HCT116 (cell line): ENCODE results near the gene SERTAD4. TPM values are rescaled to one million over a fixed set of nuclear protein-coding genes. Genes with fewer than 3 reads are reported as not detected.

Experiments used
- ATAC-seq: fragments of 200-7000 bp; cut with Tn5 transposase; 2 replicates; pipeline ENCODE4 v1.9.1; 2020; ENCODE audit warnings: mild to moderate bottlenecking, moderate library complexity
- BruUV-seq: library from RNA; stranded (reverse); fragments of 400-500 nt; replicated peaks from 2 replicates; lab custom pipeline; 2021; lab: Mats Ljungman, UMichigan
- CTCF ChIA-PET: fragments of 300-600 bp; sonication (Branson Sonifier 250); formaldehyde crosslinking; loops from one replicate; lab custom pipeline; 2021; ENCODE audit warnings: antibody characterized with exemption; lab: Charles Lee
- POLR2A ChIA-PET: fragments of 300-600, 350-600 bp; sonication (Branson Sonifier 250); formaldehyde crosslinking; loops from one replicate; lab custom pipeline; 2021; ENCODE audit warnings: antibody characterized with exemption; lab: Charles Lee
- RAD21 ChIA-PET, 2 experiments: fragments of 300-600 bp; sonication (Branson Sonifier 250); formaldehyde crosslinking; loops; one replicate each; lab custom pipeline; 2023; ENCODE audit warnings: low total read pairs in 2 of 2; ENCODE audit not compliant: uncharacterized antibody in 2 of 2, unreplicated experiment in 2 of 2, low non-redundant PET in 1 of 2; lab: Charles Lee
- DNase-seq: peaks from one replicate; pipeline ENCODE4 v3.0.0-alpha.2; 2010; ENCODE audit warnings: low read depth, low spot score
- H2AFZ ChIP-seq: fragments of 200-600 bp; shearing (Covaris generic), sonication (generic); 2 replicates; pipeline ENCODE4 v1.6.1; 2017; ENCODE audit warnings: low read depth, mixed run types, mixed read lengths, antibody characterized with exemption, low read length; ENCODE audit not compliant: poor library complexity, severe bottlenecking
- H3K27ac ChIP-seq: 2 replicates; pipeline ENCODE4 v1.5.1; 2012; ENCODE audit warnings: low read depth, low read length
- H3K27me3 ChIP-seq: fragments of 200-600 bp; sonication (generic); 2 replicates; pipeline ENCODE4 v1.6.1; 2016; ENCODE audit warnings: mixed run types, low read length, mixed read lengths; ENCODE audit not compliant: insufficient read depth
- H3K36me3 ChIP-seq, 2 experiments: fragments of 200-500 bp in 1 of 2; fragments of 200-600 bp in 1 of 2; sonication (Bioruptor generic) in 1 of 2; sonication (generic) in 1 of 2; 2 replicates each; pipeline versions ENCODE4 v1.5.1 to v1.6.1; 2014 to 2016; ENCODE audit warnings: low read length in 2 of 2, inconsistent platforms in 1 of 2, mixed read lengths in 1 of 2, mixed run types in 1 of 2; ENCODE audit not compliant: insufficient read depth in 2 of 2, control insufficient read depth in 1 of 2
- H3K4me1 ChIP-seq, 2 experiments: fragments of 200-600 bp in 1 of 2; sonication (generic) in 1 of 2; 2 replicates each; pipeline versions ENCODE4 v1.5.1 to v1.6.1; 2012 to 2017; ENCODE audit warnings: low read length in 2 of 2, inconsistent platforms in 1 of 2, mild to moderate bottlenecking in 1 of 2, mixed read lengths in 1 of 2, mixed run types in 1 of 2, moderate library complexity in 1 of 2; ENCODE audit not compliant: insufficient read depth in 2 of 2, control insufficient read depth in 1 of 2
- H3K4me2 ChIP-seq: fragments of 200-600 bp; sonication (generic); 2 replicates; pipeline ENCODE4 v1.6.1; 2017; ENCODE audit warnings: mixed run types, low read length, mixed read lengths
- H3K4me3 ChIP-seq, 2 experiments: fragments of 200-600 bp in 1 of 2; sonication (generic) in 1 of 2; replicated peaks in 1 of 2; 2 replicates each; pipeline ENCODE4 v1.5.1; 2011 to 2016; ENCODE audit warnings: low read length in 2 of 2, control low read depth in 1 of 2, low read depth in 1 of 2, mild to moderate bottlenecking in 1 of 2, mixed read lengths in 1 of 2, mixed run types in 1 of 2
- H3K79me2 ChIP-seq: fragments of 200-600 bp; sonication (generic); 2 replicates; pipeline ENCODE4 v1.6.1; 2017; ENCODE audit warnings: mild to moderate bottlenecking, mixed run types, low read length, moderate library complexity, mixed read lengths; ENCODE audit not compliant: insufficient read depth
- H3K9ac ChIP-seq: fragments of 200-600 bp; sonication (generic); 2 replicates; pipeline ENCODE4 v1.6.1; 2016; ENCODE audit warnings: low read length, mixed read lengths
- H3K9me2 ChIP-seq: fragments of 200-600 bp; sonication (generic), shearing (Covaris generic); 2 replicates; pipeline ENCODE4 v1.6.1; 2017; ENCODE audit warnings: mixed run types, mild to moderate bottlenecking, moderate library complexity; ENCODE audit not compliant: insufficient read depth
- H3K9me3 ChIP-seq, 2 experiments: fragments of 200-500 bp in 1 of 2; fragments of 200-600 bp in 1 of 2; sonication (Bioruptor generic) in 1 of 2; sonication (generic) in 1 of 2; 2 replicates each; pipeline ENCODE4 v1.6.1; 2014 to 2017; ENCODE audit warnings: low read length in 2 of 2, mixed read lengths in 2 of 2, inconsistent platforms in 1 of 2, low read depth in 1 of 2, mild to moderate bottlenecking in 1 of 2, mixed run types in 1 of 2, moderate library complexity in 1 of 2; ENCODE audit not compliant: control insufficient read depth in 1 of 2, insufficient read depth in 1 of 2
- H4K20me1 ChIP-seq: fragments of 200-600 bp; sonication (generic), shearing (Covaris generic); 2 replicates; pipeline ENCODE4 v1.6.1; 2017; ENCODE audit warnings: mixed run types, mild to moderate bottlenecking, moderate library complexity; ENCODE audit not compliant: insufficient read depth
- CEBPB ChIP-seq: IDR thresholded peaks from 2 replicates; pipeline ENCODE4 v1.6.1; 2012; ENCODE audit warnings: low read depth
- EGR1 ChIP-seq: IDR thresholded peaks from 2 replicates; pipeline ENCODE4 v1.6.1; 2012; ENCODE audit warnings: low read depth
- ELF1 ChIP-seq: IDR thresholded peaks from 2 replicates; pipeline ENCODE4 v1.6.1; 2012; ENCODE audit warnings: low read depth, borderline replicate concordance
- EZH2 ChIP-seq: fragments of 200-600 bp; sonication (generic); IDR thresholded peaks from 2 replicates; pipeline ENCODE4 v1.6.1; 2017; ENCODE audit warnings: antibody characterized with exemption, mixed run types
- EZH2phosphoT487 ChIP-seq: fragments of 200-600 bp; IDR thresholded peaks from 2 replicates; pipeline ENCODE4 v1.6.1; 2018; ENCODE audit warnings: antibody characterized with exemption, borderline replicate concordance
- FOSL1 ChIP-seq: IDR thresholded peaks from 2 replicates; pipeline ENCODE4 v1.6.1; 2012; ENCODE audit warnings: low read depth
- JUND ChIP-seq: IDR thresholded peaks from 2 replicates; pipeline ENCODE4 v1.6.1; 2012
- MAX ChIP-seq: IDR thresholded peaks from 2 replicates; pipeline ENCODE4 v1.6.1; 2012
- POLR2A ChIP-seq: IDR thresholded peaks from 2 replicates; pipeline ENCODE4 v1.7.0; 2011; ENCODE audit warnings: borderline replicate concordance; ENCODE audit not compliant: insufficient read depth, insufficient read length; ENCODE audit errors: extremely low read depth
- RAD21 ChIP-seq: IDR thresholded peaks from 2 replicates; pipeline ENCODE4 v1.6.1; 2012; ENCODE audit warnings: low read depth, mild to moderate bottlenecking
- REST ChIP-seq: IDR thresholded peaks from 2 replicates; pipeline ENCODE4 v1.6.1; 2012; ENCODE audit warnings: low read depth
- SRF ChIP-seq: IDR thresholded peaks from 2 replicates; pipeline ENCODE4 v1.6.1; 2012; ENCODE audit warnings: low read depth
- TCF7L2 ChIP-seq: IDR thresholded peaks from 2 replicates; pipeline ENCODE4 v1.7.0; 2011; ENCODE audit warnings: borderline replicate concordance, inconsistent platforms; ENCODE audit not compliant: insufficient read depth, insufficient read length; ENCODE audit errors: extremely low read depth
- YY1 ChIP-seq: IDR thresholded peaks from 2 replicates; pipeline ENCODE4 v1.6.1; 2011; ENCODE audit warnings: low read length, low read depth, moderate library complexity, mild to moderate bottlenecking; ENCODE audit not compliant: insufficient replicate concordance; ENCODE audit errors: extremely low read depth
- ZBTB33 ChIP-seq: IDR thresholded peaks from 2 replicates; pipeline ENCODE4 v1.6.1; 2011; ENCODE audit warnings: mild to moderate bottlenecking, low read length, moderate library complexity; ENCODE audit not compliant: insufficient replicate concordance; ENCODE audit errors: extremely low read depth
- ZFX ChIP-seq: fragments of 450-650 bp; IDR thresholded peaks from 2 replicates; pipeline ENCODE4 v1.6.1; 2017
- ZNF274 ChIP-seq: fragments of 200-500 bp; sonication (Bioruptor generic); IDR thresholded peaks from 2 replicates; pipeline ENCODE4 v1.6.1; 2014; ENCODE audit warnings: mild to moderate bottlenecking, low read depth, low read length, inconsistent platforms
- intact Hi-C: fragments of 100-400 bp; cut with micrococcal nuclease; formaldehyde crosslinking; loops from 2 replicates; pipeline ENCODE4 v1.10.0; 2022
- total RNA-seq: library from RNA; stranded (reverse); gene quantifications from one replicate; pipeline ENCODE4 v1.2.1, GENCODE V29; 2021; ENCODE audit not compliant: unreplicated experiment

Gene SERTAD4
- total RNA-seq, 1 experiment from 2014 or later, result 0.07 TPM

- no peak overlapping the region for H3K27ac ChIP-seq
- peaks cover 9 to 29% of the 10 kb centered on the region in 2 experiments; a peak in 3 of 4 replicates for H3K4me1 ChIP-seq
- CTCF ChIA-PET, result no interaction called here
- H4K20me1 ChIP-seq, result no peaks in the 10 kb centered on the region
- H2AFZ ChIP-seq, result no peak overlapping the region
- ATAC-seq, result no peak
- no peaks in the 10 kb centered on the region for H3K36me3 ChIP-seq
- no peak overlapping the region for H3K4me2 ChIP-seq
- TF ChIP-seq EZH2phosphoT487, result no peak
- no peak for TF ChIP-seq FOSL1
- TF ChIP-seq EZH2, result no peak
- no peak for TF ChIP-seq EGR1
- TF ChIP-seq SRF, result no peak
- no peak for TF ChIP-seq ZBTB33
- no peak for TF ChIP-seq CEBPB
- TF ChIP-seq RAD21, result no peak
- no peak for TF ChIP-seq JUND
- no peak for TF ChIP-seq YY1
- TF ChIP-seq REST, result no peak
- no peak for TF ChIP-seq POLR2A
- no peak for TF ChIP-seq ELF1
- no peak for TF ChIP-seq ZFX
- TF ChIP-seq ZNF274, result no peak
- TF ChIP-seq TCF7L2, result no peak
- no peak for TF ChIP-seq MAX
- TF ChIP-seq, all 23 proteins: peak for 0
- no peak overlapping the region for H3K9ac ChIP-seq
- RAD21 ChIA-PET, result no interaction called here
- no peaks in the 10 kb centered on the region for H3K9me3 ChIP-seq
- intact Hi-C loops, result no loop called here
- H3K4me3 ChIP-seq, result no peak overlapping the region
- BruUV-seq, result no TSS peak
- H3K9me2 ChIP-seq, result no peaks in the 10 kb centered on the region
- POLR2A ChIA-PET, result no interaction called here
- peaks cover 32% of the 10 kb centered on the region for H3K27me3 ChIP-seq
- no peak for DNase-seq
- no peaks in the 10 kb centered on the region for H3K79me2 ChIP-seq
Observed at GRCh38 chr1:210236840-210237409, 4.3 kb downstream of the SERTAD4 start.
